Endothelial cell of umbilical vein (primary cell): Measurements from ENCODE around the gene VAPB. TPM values are rescaled to one million over a fixed set of nuclear protein-coding genes. Genes with fewer than 3 reads are reported as not detected.

ENCODE experiments used
- BruUV-seq: library from RNA; stranded (reverse); fragments of 400-500 nt; replicated peaks from 2 replicates; lab custom pipeline; 2021; lab: Mats Ljungman, UMichigan
- CTCF ChIA-PET: fragments of 300-600, 350-600 bp; sonication (Branson Sonifier 250); formaldehyde crosslinking; loops from one replicate; lab custom pipeline; 2021; ENCODE audit warnings: antibody characterized with exemption, inconsistent platforms; lab: Charles Lee
- POLR2A ChIA-PET: fragments of 300-600, 350-600 bp; sonication (Branson Sonifier 250); formaldehyde crosslinking; loops from one replicate; lab custom pipeline; 2021; ENCODE audit warnings: antibody characterized with exemption, inconsistent platforms; lab: Charles Lee
- DNase-seq: peaks from one replicate; pipeline ENCODE4 v3.0.0-alpha.2; 2011; ENCODE audit warnings: low read depth, low spot score
- FAIRE-seq: peaks from 2 replicates; lab custom pipeline; 2011; peaks lifted over from hg19 to GRCh38; lab: Jason Lieb, UNC
- H2AFZ ChIP-seq: 2 replicates; pipeline ENCODE4 v1.6.0; 2012; ENCODE audit warnings: low read depth, low read length, control low read depth, inconsistent platforms
- H3K27ac ChIP-seq: 2 replicates; pipeline ENCODE4 v1.5.1; 2011; ENCODE audit warnings: low read depth, mild to moderate bottlenecking, control low read depth, low read length, moderate library complexity; ENCODE audit not compliant: insufficient read depth
- H3K27me3 ChIP-seq, 2 experiments: 2 replicates each; pipeline versions ENCODE4 v1.6.0 to v1.6.1; 2011; ENCODE audit warnings: low read length in 2 of 2, mixed read lengths in 1 of 2; ENCODE audit not compliant: control insufficient read depth in 2 of 2, insufficient read depth in 2 of 2
- H3K36me3 ChIP-seq, 2 experiments: 2 replicates in 1 of 2; 3 replicates in 1 of 2; pipeline ENCODE4 v1.5.1; 2011; ENCODE audit warnings: low read length in 2 of 2, mild to moderate bottlenecking in 1 of 2, moderate library complexity in 1 of 2; ENCODE audit not compliant: control insufficient read depth in 2 of 2, insufficient read depth in 2 of 2; ENCODE audit errors: extremely low read depth in 1 of 2
- H3K4me1 ChIP-seq: 3 replicates; pipeline ENCODE4 v1.5.1; 2011; ENCODE audit warnings: mild to moderate bottlenecking, low read length; ENCODE audit not compliant: control insufficient read depth, insufficient read depth; ENCODE audit errors: extremely low read depth
- H3K4me2 ChIP-seq: 2 replicates; pipeline ENCODE4 v1.6.1; 2011; ENCODE audit warnings: low read length, control low read depth, mixed read lengths; ENCODE audit not compliant: insufficient read depth
- H3K4me3 ChIP-seq, 3 experiments: fragments of 200-600 bp in 1 of 3; sonication (generic), shearing (Covaris generic) in 1 of 3; replicated peaks in 1 of 3; 2 replicates each; pipeline ENCODE4 v1.5.1; 2011 to 2016; ENCODE audit warnings: control low read depth in 3 of 3, low read length in 3 of 3, mild to moderate bottlenecking in 2 of 3, inconsistent platforms in 1 of 3, low read depth in 1 of 3, moderate library complexity in 1 of 3; ENCODE audit not compliant: insufficient read depth in 1 of 3
- H3K79me2 ChIP-seq: 2 replicates; pipeline ENCODE4 v1.6.0; 2012; ENCODE audit warnings: low read length, inconsistent platforms; ENCODE audit not compliant: control insufficient read depth, insufficient read depth
- H3K9ac ChIP-seq: replicated peaks from 2 replicates; pipeline ENCODE3; 2011; ENCODE audit warnings: low read length, control low read depth; ENCODE audit not compliant: insufficient read depth; ENCODE audit errors: extremely low read depth
- H3K9me1 ChIP-seq: replicated peaks from 3 replicates; pipeline ENCODE4 v1.6.0; 2011; ENCODE audit warnings: mild to moderate bottlenecking, low read length; ENCODE audit not compliant: control insufficient read depth, insufficient read depth; ENCODE audit errors: extremely low read depth
- H3K9me3 ChIP-seq: replicated peaks from 2 replicates; pipeline ENCODE4 v1.5.1; 2012; ENCODE audit warnings: low read length, inconsistent platforms; ENCODE audit not compliant: control insufficient read depth, insufficient read depth
- H4K20me1 ChIP-seq: replicated peaks from 2 replicates; pipeline ENCODE3; 2011; ENCODE audit warnings: mild to moderate bottlenecking, low read length; ENCODE audit not compliant: control insufficient read depth, insufficient read depth; ENCODE audit errors: extremely low read depth
- FOS ChIP-seq: IDR thresholded peaks from 2 replicates; pipeline ENCODE4 v1.6.1; 2011; ENCODE audit warnings: mild to moderate bottlenecking, low read length, moderate library complexity, borderline replicate concordance; ENCODE audit not compliant: insufficient read depth
- GATA2 ChIP-seq: IDR thresholded peaks from 2 replicates; pipeline ENCODE4 v1.7.0; 2011; ENCODE audit warnings: low read depth, mild to moderate bottlenecking, moderate library complexity, mixed read lengths, low read length; ENCODE audit not compliant: insufficient read length, insufficient read depth
- JUN ChIP-seq: IDR thresholded peaks from 2 replicates; pipeline ENCODE4 v1.6.1; 2011; ENCODE audit warnings: borderline replicate concordance, low read depth; ENCODE audit not compliant: insufficient read length, insufficient read depth
- MYC ChIP-seq: IDR thresholded peaks from one replicate; pipeline ENCODE4 v1.6.1; 2011; ENCODE audit warnings: mild to moderate bottlenecking, low read depth, low read length
- POLR2A ChIP-seq: IDR thresholded peaks from 2 replicates; pipeline ENCODE4 v1.6.1; 2012; ENCODE audit warnings: low read depth, mild to moderate bottlenecking, control low read depth, low read length
- POLR2AphosphoS5 ChIP-seq: IDR thresholded peaks from 2 replicates; pipeline ENCODE4 v1.6.1; 2012; ENCODE audit warnings: low read depth, mild to moderate bottlenecking, control low read depth, low read length, moderate library complexity; ENCODE audit not compliant: insufficient read depth
- dilution Hi-C: fragments of 300-500 bp; cut with MboI; formaldehyde crosslinking; loops from one replicate; pipeline ENCODE4 v1.15.0; 2019; ENCODE audit warnings: low sequenced_read_pairs; ENCODE audit not compliant: extremely low pct_ligation_motif_present
- intact Hi-C: fragments of 100-400 bp; cut with micrococcal nuclease; formaldehyde crosslinking; loops from one replicate; pipeline ENCODE4 v1.10.0; 2022
- polyA plus RNA-seq, 4 experiments: library from polyadenylated mRNA; depleted of rRNA in 3 of 4; stranded (reverse) in 3 of 4; unstranded in 1 of 4; fragments of >200 nt; gene quantifications; 2 replicates each; pipeline versions ENCODE4 v1.2.1 to v1.2.3, GENCODE V29; 2011 to 2012; ENCODE audit warnings: missing spikeins in 1 of 4
- total RNA-seq: library from RNA; stranded (reverse); gene quantifications from 2 replicates; pipeline ENCODE4 v1.2.3, GENCODE V29; 2021

Gene VAPB
- total and polyA plus RNA-seq, 2 donors (not counting 3 experiments of a cell fraction or from before 2014, with no cell fraction given): 17.9 to 48.9 TPM

DNA sequence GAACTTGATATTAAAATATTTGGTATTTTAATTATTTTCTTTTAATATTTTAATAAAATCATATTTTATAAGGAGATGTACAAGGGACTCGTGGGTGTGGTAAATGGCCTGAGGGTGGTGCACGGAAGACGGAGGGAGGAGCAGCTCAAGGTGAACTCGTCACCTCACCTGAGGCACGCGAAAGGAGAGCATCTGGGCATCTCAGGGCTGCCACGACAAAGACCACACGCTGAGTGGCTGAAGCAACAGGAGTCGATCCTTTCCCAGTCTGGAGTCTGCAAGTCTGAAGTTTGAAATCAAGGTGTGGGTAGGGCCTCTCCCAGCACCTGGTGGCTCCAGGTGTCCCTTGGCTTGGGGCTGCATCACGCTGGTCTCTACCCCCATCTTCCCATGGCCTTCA lies 86.4 kb downstream of the VAPB start:
- H3K79me2 ChIP-seq: no peaks in the 10 kb centered on the region
- no peak overlapping the region for H3K9ac ChIP-seq
- H3K4me2 ChIP-seq: no peak overlapping the region
- no peak overlapping the region for H3K27ac ChIP-seq
- DNase-seq (no peak), FAIRE-seq (no peak)
- H4K20me1 ChIP-seq: no peaks in the 10 kb centered on the region
- H3K9me1 ChIP-seq: no peaks in the 10 kb centered on the region
- H3K27me3 ChIP-seq: no peaks in the 10 kb centered on the region
- no peak for TF ChIP-seq FOS
- no peak for TF ChIP-seq POLR2A
- no peaks in the 10 kb centered on the region for H3K9me3 ChIP-seq
- H3K36me3 ChIP-seq: no peaks in the 10 kb centered on the region
- dilution Hi-C loops (no loop called here), intact Hi-C loops (no loop called here)
- no peak overlapping the region for H3K4me3 ChIP-seq
- no peaks in the 10 kb centered on the region for H3K4me1 ChIP-seq
- ChIA-PET POLR2A (no interaction called here), CTCF (no interaction called here)
- H2AFZ ChIP-seq: no peak overlapping the region
- no TSS peak for BruUV-seq

DNA sequence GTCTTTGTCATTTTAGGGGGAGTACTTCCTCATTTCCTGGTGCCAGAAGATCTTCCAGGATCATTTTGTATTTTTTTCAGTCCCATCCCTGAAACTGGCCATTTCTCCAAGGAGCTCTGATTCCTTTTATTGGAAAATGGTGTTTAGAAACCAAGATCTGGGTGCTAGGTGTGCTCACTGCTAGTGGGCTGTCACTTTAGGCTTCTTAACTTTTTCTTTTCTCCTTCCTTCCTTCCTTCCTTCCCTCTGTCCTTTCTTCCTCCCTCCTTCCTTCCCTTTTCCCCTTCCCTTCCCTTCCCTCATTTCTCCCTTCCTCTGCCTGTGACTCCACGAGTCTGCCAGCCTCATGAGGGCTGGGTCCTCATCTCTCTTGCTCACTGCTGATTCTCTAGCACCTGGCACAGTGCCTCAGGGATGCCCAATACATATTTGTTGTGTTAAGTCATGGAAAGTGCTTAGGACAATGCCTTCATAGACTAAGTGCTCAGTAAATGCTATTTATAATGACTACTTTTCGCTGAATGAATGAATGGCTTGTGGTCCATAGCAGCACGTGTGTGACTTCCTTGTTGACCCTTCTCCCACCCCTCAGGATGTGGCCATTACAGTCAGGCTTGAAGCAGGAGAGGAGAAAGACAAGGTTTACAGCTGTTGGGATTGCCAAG lies 89.2 kb downstream of the VAPB start:
- no peak overlapping the region for H3K4me2 ChIP-seq
- no peak overlapping the region for H3K4me3 ChIP-seq
- intact Hi-C loops: no loop called here
- H3K9ac ChIP-seq: no peak overlapping the region
- H3K27me3 ChIP-seq: no peaks in the 10 kb centered on the region
- no peaks in the 10 kb centered on the region for H3K9me3 ChIP-seq
- H4K20me1 ChIP-seq: no peaks in the 10 kb centered on the region
- CTCF ChIA-PET: interaction anchor here (0.9 to 4.2 kb wide), 3 partner anchors 9 to 374 kb away, joined by 3 to 67 read pairs (median 7); partner anchors contain the start of genes GNAS, GNAS-AS1 and STX16
- no peak for TF ChIP-seq MYC
- no peak for TF ChIP-seq GATA2
- TF ChIP-seq JUN: no peak
- no peak for TF ChIP-seq POLR2AphosphoS5
- no TSS peak for BruUV-seq
- peaks cover 4% of the 10 kb centered on the region for H3K4me1 ChIP-seq
- no peaks in the 10 kb centered on the region for H3K9me1 ChIP-seq
- DNase-seq (no peak), FAIRE-seq (no peak)
- no peak overlapping the region for H2AFZ ChIP-seq
- no peaks in the 10 kb centered on the region for H3K36me3 ChIP-seq
- H3K79me2 ChIP-seq: no peaks in the 10 kb centered on the region
- POLR2A ChIA-PET: no interaction called here
- H3K27ac ChIP-seq: no peak overlapping the region
- dilution Hi-C loops: no loop called here
